ENCODE measurements around the gene TEDC1. TPM values are rescaled to one million over a fixed set of nuclear protein-coding genes. Genes with fewer than 3 reads are reported as not detected.
"Not testable (repeated sequence)": the region's sequence is repeated elsewhere in the genome, so short reads cannot be mapped to it uniquely, and the experiment has no call there.

The TEDC1 gene
- total and polyA plus RNA-seq, 3 donors from 2014 or later, result 8.8 to 16.7 (median 16.4) TPM

- Histone ChIP-seq H3K9me3 (no peaks in the 10 kb centered on the region), H3K27ac (no peak overlapping the region), H3K36me3 (ENCODE audit: low read depth, missing control alignments) (no peaks in the 10 kb centered on the region), H3K27me3 (no peaks in the 10 kb centered on the region), H3K4me1 (no peaks in the 10 kb centered on the region), H3K4me3 (no peak overlapping the region)
- no peak for DNase-seq
- intact Hi-C loops (cut with DNase I; ENCODE audit: low total_unique reads), result no loop called here
- TF ChIP-seq CTCF (IDR thresholded peaks at IDR 0.05) (no peak), POLR2A (IDR thresholded peaks at IDR 0.05) (no peak)
- 84 to 87% methylated on average over 13 to 19 of the region's 19 CpGs for WGBS, 2 donors
These were observed 50.3 kb downstream of the TEDC1 start for GRCh38 chr14:105541218-105541875.

GRCh38 chr14:105545676-105546075, 54.6 kb downstream of the TEDC1 start:
- H3K27me3 ChIP-seq; H3K9me3 ChIP-seq; DNase-seq; H3K4me3 ChIP-seq; H3K36me3 ChIP-seq (ENCODE audit: low read depth, missing control alignments); intact Hi-C loops (cut with DNase I; ENCODE audit: low total_unique reads); H3K27ac ChIP-seq; H3K4me1 ChIP-seq: not testable (repeated sequence)
- WGBS, 2 donors, result 33 to 62% methylated on average over 1 of the region's 1 CpG

- H3K9me3 ChIP-seq; H3K4me3 ChIP-seq; H3K27me3 ChIP-seq; intact Hi-C loops (cut with DNase I; ENCODE audit: low total_unique reads); H3K27ac ChIP-seq; H3K4me1 ChIP-seq; H3K36me3 ChIP-seq (ENCODE audit: low read depth, missing control alignments); DNase-seq: not testable (repeated sequence)
- WGBS, 2 donors, result 70% methylated on average over 13 of the region's 20 CpGs; no CpG with 5 or more reads in 1 of the 2 donors
These were observed 55.4 kb downstream of the TEDC1 start for GRCh38 chr14:105546410-105546809.

GRCh38 chr14:105547072-105547471, 56.0 kb downstream of the TEDC1 start:
- peak; percentile 33 for DNase-seq
- H3K4me1 ChIP-seq; H3K27ac ChIP-seq; H3K36me3 ChIP-seq (ENCODE audit: low read depth, missing control alignments); intact Hi-C loops (cut with DNase I; ENCODE audit: low total_unique reads); H3K9me3 ChIP-seq; H3K27me3 ChIP-seq: not testable (repeated sequence)
- WGBS, 2 donors, result 68% methylated on average over 9 of the region's 24 CpGs; no CpG with 5 or more reads in 1 of the 2 donors
- H3K4me3 ChIP-seq, result peak overlapping the region in 1 of 2 donors; percentile 49

- H3K36me3 ChIP-seq (ENCODE audit: low read depth, missing control alignments), result no peaks in the 10 kb centered on the region
- intact Hi-C loops (cut with DNase I; ENCODE audit: low total_unique reads), result no loop called here
- TF ChIP-seq CTCF (IDR thresholded peaks at IDR 0.05) (no peak), POLR2A (IDR thresholded peaks at IDR 0.05) (no peak)
- no peak overlapping the region for H3K27ac ChIP-seq
- no peaks in the 10 kb centered on the region for H3K9me3 ChIP-seq
- H3K27me3 ChIP-seq, result no peaks in the 10 kb centered on the region
- 83 to 84% methylated on average over 19 to 35 of the region's 38 CpGs for WGBS, 2 donors
- no peaks in the 10 kb centered on the region for H3K4me1 ChIP-seq
- H3K4me3 ChIP-seq, result peak overlapping the region; percentile 18 to 49
- no peak for DNase-seq
These were observed 56.7 kb downstream of the TEDC1 start for GRCh38 chr14:105547741-105548169.

Other genes with a start within 250 kb of the TEDC1 start
- gene BTBD6, start 242.7 kb upstream of the TEDC1 start, total RNA-seq, result 10 to 100 TPM; 84.1 to 97.6 TPM
- gene BTBD6, start 242.7 kb upstream of the TEDC1 start, polyA plus RNA-seq (ENCODE audit: insufficient read depth, low read depth, low replicate concordance), result 120 TPM
- gene BRF1, start 190.2 kb upstream of the TEDC1 start, total RNA-seq, result 100 to 1,000 TPM in 1 of 2 donors, 10 to 100 TPM in 1; 95.3 to 112 TPM
- 30.3 TPM for gene BRF1, start 190.2 kb upstream of the TEDC1 start, polyA plus RNA-seq (ENCODE audit: insufficient read depth, low read depth, low replicate concordance)
- 100 to 1,000 TPM; 167 to 174 TPM for gene PACS2, start 176.5 kb upstream of the TEDC1 start, total RNA-seq
- 99.2 TPM for gene PACS2, start 176.5 kb upstream of the TEDC1 start, polyA plus RNA-seq (ENCODE audit: insufficient read depth, low read depth, low replicate concordance)
- gene TEX22, start 92.7 kb upstream of the TEDC1 start, total RNA-seq, result 1 to 10 TPM; 5.2 to 6.6 TPM
- gene TEX22, start 92.7 kb upstream of the TEDC1 start, polyA plus RNA-seq (ENCODE audit: insufficient read depth, low read depth, low replicate concordance), result 21.5 TPM
- 100 to 1,000 TPM; 118 to 120 TPM for gene MTA1, start 71.4 kb upstream of the TEDC1 start, total RNA-seq
- gene MTA1, start 71.4 kb upstream of the TEDC1 start, polyA plus RNA-seq (ENCODE audit: insufficient read depth, low read depth, low replicate concordance), result 135 TPM
- gene CRIP2, start 16.4 kb upstream of the TEDC1 start, total RNA-seq, result 100 to 1,000 TPM; 114 to 159 TPM
- 121 TPM for gene CRIP2, start 16.4 kb upstream of the TEDC1 start, polyA plus RNA-seq (ENCODE audit: insufficient read depth, low read depth, low replicate concordance)
- 1 to 10 TPM; 3.0 to 4.4 TPM for gene CRIP1, start 4.4 kb upstream of the TEDC1 start, total RNA-seq
- 154 TPM for gene CRIP1, start 4.4 kb upstream of the TEDC1 start, polyA plus RNA-seq (ENCODE audit: insufficient read depth, low read depth, low replicate concordance)
- gene TMEM121, start 35.3 kb downstream of the TEDC1 start, total RNA-seq, result 1 to 10 TPM; 3.7 to 4.8 TPM
- 1.4 TPM for gene TMEM121, start 35.3 kb downstream of the TEDC1 start, polyA plus RNA-seq (ENCODE audit: insufficient read depth, low read depth, low replicate concordance)

All from testis (tissue), 3 donors.